ENCODE results near the gene TNFRSF17.
"Not testable (repeated sequence)": the region's sequence is repeated elsewhere in the genome, so short reads cannot be mapped to it uniquely, and the experiment has no call there.

Gene TNFRSF17

DNA sequence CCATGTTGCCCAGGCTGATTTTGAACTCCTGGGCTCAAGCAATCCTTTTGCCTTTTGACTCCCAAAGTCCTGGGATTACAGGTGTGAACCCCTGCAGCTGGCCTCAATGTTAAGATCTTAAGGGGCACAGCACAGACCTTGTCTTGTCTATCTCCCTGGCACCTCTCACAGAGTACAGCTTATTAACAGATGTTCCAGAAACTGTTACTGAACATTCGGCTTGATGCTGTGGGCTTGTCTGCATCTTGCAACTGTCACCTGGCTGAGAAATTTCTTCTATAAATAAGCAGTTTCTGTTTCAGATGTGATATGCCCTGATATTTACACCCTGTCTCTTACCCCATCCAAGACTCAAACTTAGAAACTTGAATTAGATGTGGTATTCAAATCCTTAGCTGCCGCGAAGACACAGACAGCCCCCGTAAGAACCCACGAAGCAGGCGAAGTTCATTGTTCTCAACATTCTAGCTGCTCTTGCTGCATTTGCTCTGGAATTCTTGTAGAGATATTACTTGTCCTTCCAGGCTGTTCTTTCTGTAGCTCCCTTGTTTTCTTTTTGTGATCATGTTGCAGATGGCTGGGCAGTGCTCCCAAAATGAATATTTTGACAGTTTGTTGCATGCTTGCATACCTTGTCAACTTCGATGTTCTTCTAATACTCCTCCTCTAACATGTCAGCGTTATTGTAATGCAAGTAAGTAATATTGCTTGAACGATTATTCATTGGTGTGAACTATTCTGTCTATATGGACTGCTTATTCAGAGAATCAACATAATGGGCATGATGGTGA lies at the start of gene TNFRSF17:
TNFRSF17 (plus strand) TSS at position 450 of the 791 bp plus-strand sequence; CDS start at position 565, 115 bp downstream.
- DNase-seq (ENCODE audit: low spot score): peak; percentile 26

DNA sequence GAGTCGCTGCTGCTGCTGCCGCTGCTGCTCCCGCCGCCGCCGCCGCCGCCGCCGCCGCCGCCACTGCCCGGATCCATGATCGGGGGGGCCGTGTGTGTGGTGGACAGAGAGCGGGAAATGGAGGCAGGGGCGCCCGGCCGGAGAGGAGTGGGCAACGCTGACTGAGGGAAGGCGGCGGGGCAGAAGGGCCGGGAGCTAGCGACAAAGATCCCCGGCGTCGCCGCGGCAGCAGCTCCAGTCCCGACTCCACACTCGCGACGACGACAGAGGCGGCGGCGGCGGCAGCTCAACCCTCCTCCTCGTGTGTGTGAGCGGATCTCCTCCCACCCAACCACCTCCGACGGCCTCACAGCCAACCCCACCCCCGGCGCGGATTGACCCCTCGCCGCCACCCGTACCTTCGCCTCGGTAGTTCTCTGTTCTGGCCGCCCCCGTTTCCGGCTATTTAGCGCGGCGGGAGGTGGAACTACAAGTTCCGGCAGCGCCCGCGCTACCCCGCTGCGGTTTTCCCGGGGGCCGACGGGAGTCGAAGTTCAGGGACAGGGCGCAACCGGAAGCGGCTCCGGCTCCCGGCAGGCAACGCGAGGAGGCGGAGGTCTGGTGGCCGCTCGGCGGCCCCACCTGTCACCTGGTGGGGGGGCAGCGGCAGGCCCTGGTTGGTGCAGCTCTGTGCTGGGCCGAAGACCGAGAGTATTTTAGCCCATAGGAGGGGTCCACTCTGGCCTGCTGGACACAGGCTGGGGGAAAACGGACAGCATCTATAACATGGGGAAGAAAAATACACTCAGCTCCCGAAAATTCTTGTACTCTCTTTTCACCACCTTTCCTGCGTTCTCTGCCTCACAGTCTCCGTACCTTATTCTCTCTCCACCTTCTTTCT lies 49.1 kb upstream of the TNFRSF17 start, which contains the start of gene GSPT1:
GSPT1 (minus strand) TSS at position 313 of the 880 bp plus-strand sequence; CDS start at position 77, 236 bp downstream.
- peak; percentile 98 for DNase-seq (ENCODE audit: low spot score)

DNA sequence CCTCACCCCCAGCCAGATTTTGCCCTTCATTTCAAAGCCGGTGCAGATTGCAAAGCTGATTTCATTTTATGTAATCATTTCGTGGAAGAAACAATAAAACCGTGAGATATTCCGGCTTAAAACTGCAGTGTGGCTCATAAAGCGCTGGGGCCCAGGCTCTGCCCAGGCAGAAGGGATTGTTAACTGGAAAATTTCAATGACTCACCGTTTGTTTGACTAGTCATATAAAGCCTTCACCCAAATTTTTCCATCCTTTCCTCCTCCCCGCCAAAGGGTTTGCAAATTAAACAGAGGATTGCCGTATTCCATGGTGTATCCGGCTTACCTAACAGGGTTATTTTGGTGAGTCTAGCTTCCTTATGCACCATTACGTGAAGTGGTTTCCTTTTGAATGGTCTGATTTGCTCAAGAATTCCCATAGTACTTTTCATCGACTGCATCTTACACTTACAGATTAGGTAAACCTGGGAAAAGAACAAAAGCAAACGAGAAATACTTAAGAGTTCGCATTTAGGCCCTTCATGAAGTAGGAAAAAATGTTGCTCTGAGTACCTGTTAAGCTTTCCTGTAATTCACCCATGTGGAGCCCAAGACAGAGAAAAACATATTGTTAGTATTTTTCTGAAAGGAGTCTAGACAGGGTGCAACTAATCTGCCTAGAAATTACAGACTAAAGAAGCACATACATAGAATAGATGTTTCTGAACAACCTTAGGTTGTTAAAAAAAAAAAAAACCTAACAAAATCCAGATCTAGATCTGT lies 48.3 kb upstream of the TNFRSF17 start:
- peak; percentile 39 for DNase-seq (ENCODE audit: low spot score)

DNA sequence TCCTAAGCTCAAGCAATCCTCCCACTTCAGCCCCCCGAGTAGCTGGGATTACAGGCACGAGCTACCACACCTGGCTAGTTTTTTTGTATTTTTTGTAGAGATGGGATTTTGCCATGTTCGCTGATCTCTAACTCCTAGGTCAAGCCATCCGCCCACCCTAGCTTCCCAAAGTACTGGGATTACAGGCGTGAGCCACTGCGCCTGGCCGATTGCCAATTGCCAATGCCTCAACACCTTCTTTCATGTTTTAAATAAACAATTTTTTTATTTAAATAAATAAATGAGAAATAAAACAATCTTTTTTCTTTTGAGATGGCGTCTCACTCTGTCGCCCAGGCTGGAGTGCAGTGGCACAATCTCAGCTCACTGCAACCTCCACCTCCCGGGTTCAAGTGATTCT lies 41.0 kb upstream of the TNFRSF17 start:
- DNase-seq (ENCODE audit: low spot score): not testable (repeated sequence)

DNA sequence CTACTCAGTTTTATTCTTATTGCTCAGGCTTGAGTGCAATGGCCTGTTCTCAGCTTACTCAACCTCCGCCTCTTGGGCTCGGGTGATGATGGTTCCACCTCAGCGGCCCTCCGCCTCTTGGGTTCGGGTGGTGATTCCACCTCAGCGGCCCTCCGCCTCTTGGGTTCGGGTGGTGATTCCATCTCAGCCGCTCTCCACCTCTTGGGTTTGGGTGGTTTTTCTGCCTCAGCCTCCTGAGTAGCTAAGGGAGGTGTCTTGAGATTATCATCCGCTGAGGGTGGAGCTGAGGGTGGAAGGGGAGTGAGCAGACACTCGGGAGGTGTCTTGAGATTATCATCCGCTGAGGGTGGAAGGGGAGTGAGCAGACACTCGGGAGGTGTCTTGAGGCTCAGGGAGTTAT lies 37.7 kb upstream of the TNFRSF17 start:
- not testable (repeated sequence) for DNase-seq (ENCODE audit: low spot score)

DNA sequence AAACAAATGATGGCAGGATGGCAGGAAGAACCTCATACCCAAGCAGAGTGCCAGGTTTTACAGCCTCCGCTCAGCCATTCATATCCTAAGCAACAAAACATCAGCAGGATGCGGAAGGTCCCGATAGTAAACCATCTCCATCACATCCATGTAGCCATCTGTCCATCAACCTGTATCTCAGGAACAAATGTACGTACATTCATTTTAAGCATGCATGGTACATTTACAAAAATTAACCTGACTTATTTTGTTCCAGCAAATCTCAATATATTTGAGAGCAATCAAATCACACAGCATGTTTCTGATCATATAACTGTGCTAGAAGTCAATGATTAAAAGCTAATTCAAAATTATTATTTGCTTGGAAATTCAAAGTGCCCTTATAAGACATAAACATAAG lies 23.1 kb upstream of the TNFRSF17 start, which contains the start of gene NPIPB2:
NPIPB2 (minus strand) TSS at position 101 of the 400 bp plus-strand sequence; CDS start at position 101, 0 bp downstream.
- DNase-seq (ENCODE audit: low spot score): not testable (repeated sequence)

DNA sequence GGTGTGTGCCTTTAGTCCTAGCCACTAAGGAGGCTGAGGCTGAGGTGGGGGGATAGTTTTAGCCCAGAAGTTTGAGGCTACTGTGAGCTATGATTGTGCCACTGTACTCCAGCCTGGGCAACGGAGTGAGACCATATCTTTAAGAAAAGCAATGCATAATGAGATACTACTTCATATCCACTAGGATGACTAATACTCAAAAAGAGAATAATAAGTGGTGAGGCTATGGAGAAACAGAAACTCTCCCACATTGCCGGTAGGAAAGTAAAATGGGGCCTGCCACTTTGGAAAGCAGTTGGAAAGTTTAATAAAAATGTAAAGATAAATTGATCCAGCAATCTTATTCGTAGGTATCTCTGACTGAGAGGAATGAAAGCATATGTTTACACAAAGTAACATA lies 18.6 kb upstream of the TNFRSF17 start:
- no peak for DNase-seq (ENCODE audit: low spot score)

DNA sequence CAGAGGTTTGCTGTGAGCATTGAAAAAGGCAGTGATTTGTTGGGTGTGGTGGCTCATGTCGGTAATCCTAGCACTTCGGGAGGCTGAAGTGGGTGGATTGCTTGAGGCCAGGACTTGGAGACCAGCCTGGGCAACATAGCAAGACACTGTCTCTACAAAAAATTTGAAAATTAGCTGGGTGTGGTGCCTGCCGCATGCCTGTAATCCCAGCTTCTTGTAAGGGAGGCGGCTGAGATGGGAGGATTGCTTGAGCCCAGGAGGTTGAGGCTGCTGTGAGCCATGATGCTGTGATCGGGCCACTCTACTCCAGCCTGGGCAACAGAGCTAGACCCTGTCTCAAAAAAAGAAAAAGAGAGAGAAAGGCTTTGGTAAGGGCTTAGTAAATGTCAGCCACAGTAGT lies 16.2 kb upstream of the TNFRSF17 start:
- DNase-seq (ENCODE audit: low spot score): no peak

DNA sequence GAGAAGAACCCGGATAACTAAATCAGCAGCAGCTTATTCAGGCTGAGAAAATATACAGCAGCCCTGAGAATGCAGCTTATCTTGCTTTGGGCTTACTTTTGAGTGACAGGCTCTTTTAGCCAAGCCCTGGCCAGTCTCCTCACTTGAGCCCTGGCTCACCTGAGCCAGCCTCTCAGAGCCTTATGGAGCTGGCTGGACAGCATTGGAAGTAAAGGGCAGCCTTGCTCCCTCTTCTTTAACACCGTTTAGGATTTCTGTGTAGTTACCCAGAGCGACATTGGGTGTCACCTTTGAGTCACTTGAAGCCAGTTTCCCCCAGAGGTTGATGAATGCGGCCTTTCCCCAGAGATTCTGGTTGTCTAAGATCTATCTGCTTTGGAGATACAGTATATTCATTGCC lies 15.5 kb upstream of the TNFRSF17 start:
- DNase-seq (ENCODE audit: low spot score): peak; percentile 55

DNA sequence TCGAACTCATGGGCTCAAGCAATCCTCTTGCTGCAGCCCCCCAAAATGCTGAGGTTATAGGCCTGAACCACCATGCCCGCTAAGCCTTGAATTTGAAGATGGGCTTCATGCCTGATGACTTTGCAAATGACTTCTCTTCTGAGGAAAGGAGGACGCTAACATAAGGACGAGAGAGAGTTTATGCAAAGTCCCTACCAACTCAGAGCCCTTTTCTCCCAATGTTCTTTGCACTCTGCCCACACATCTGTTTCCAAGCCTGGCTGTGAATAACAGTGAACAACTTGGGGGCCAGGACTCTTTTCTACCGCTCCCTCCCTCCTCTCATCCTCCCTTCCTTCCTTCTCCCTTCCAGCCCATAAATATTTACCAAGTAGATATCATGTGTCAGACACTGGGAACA lies 14.6 kb upstream of the TNFRSF17 start:
- DNase-seq (ENCODE audit: low spot score): no peak

DNA sequence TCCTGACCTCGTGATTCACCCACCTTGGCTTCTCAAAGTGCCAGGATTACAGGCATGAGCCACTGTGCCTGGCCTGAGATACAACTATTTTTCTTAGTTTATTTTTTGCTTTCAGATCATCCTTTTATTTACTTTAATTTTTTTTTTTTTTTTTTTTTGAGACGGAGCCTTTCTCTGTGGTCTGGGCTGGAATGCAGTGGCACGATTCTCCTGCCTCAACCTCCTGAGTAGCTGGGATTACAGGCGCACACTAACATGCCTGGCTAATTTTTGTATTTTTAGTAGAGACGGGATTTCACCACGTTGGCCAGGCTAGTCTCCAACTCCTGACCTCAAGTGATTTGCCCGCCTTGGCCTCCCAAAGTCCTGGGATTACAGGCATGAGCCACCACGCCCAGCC lies 11.4 kb upstream of the TNFRSF17 start:
- DNase-seq (ENCODE audit: low spot score): not testable (repeated sequence)

DNA sequence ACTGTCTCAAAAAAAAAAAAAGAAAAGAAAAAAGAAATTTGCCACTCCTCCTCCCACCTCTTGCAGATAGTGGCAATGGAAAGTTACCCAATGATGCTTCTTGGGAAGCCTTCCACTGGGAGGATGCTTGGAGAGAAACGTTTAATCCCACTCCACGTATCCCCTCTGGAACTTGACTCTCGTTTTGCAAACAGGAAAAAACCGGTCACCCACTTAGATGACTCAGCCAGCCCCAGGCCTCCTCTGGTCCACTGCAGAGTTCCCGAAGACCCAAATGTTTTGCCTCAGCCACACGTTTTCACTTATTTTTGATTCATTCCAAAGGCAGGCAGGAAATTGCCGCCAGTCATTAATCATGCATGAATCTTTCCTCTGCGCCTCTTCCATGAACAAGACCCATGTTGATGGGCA lies 9.3 kb upstream of the TNFRSF17 start:
- DNase-seq (ENCODE audit: low spot score): no peak

DNA sequence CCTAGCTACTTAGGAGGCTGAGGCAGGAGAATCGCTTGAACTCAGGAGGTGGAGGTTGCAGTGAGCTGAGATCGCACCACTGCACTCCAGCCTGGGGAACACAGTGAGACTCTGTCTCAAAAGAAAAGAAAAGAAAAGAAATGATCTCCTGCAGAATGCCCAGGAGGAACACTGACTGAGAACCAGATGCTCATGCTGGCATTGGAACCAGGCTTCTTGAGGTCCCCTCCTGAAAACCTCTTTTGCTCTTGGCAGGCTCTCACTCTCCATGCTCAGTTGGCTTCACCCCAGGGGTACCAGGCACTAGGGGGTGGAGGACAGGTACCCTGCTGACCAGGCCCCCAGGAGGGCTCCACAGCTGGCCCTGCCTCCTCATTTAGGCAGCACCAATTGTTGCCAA lies 8.5 kb upstream of the TNFRSF17 start:
- DNase-seq (ENCODE audit: low spot score): no peak

DNA sequence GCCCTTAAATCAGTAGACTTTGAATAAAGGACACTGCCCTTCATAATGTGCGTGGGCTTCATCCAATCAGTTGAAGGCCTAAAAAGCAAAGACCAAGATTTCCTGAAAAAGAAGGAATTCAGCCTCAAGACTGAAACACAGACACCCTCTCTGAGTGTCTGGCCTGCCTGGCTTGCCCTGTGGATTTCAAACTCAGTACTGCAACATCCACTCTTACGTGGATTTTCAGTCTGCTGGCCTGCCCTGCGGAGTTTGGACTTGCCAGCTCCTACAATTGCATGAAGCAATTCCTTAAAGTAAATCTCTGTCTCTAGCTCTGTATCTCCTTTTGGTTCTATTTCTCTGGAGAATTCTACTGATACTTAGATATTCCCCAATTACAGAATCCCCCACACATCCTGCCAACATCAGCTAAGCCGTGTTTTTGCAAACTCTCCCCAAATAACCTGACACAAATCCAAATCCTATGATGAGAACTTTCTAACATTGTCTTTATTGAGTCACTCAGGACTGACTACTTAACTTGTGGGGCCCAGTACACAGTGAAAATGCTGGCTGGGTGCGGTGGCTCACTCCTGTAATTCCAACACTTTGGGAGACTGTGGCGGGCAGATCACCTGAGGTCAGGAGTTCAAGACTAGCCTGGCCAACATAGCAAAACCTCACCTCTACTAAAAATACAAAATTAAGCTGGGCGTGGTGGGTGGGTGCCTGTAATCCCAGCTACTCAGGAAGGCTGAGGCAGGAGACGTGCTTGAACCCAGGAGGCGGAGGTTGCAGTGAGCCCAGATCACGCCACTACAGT lies 7.2 kb upstream of the TNFRSF17 start:
- no peak for DNase-seq (ENCODE audit: low spot score)

DNA sequence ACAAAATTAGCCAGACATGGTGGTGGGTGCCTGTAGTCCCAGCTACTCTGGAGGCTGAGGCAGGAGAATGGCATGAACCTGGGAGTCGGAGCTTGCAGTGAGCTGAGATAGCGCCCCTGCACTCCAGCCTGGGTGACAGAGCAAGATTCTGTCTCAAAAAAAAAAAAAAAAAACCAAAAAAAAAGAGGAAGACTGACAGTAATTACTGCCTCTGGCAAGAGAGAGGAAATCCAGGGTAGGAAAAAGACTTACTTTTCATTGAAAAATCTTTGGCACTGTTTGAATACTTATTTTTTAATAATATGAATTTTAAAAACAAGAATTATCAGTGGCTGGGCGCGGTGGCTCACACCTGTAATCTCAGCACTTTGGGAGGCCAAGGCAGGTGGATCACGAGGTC lies 2.6 kb upstream of the TNFRSF17 start:
- DNase-seq (ENCODE audit: low spot score): not testable (repeated sequence)

DNA sequence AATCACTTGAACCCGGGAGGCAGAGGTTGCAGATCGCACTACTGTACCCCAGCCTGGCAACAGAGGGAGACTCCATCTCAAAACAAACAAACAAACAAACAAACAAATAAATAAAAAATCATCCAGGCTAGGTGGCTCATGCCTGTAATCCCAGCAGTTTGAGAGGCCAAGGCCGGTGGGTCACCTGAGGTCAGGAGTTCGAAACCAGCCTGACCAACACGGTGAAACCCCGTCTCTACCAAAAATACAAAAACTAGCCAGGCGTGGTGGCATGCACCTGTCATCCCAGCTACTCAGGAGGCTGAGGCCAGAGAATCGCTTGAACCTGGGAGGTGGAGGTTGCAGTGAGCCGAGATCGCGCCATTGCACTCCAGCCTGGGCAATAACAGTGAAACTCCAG lies 2.0 kb upstream of the TNFRSF17 start:
- DNase-seq (ENCODE audit: low spot score): not testable (repeated sequence)

DNA sequence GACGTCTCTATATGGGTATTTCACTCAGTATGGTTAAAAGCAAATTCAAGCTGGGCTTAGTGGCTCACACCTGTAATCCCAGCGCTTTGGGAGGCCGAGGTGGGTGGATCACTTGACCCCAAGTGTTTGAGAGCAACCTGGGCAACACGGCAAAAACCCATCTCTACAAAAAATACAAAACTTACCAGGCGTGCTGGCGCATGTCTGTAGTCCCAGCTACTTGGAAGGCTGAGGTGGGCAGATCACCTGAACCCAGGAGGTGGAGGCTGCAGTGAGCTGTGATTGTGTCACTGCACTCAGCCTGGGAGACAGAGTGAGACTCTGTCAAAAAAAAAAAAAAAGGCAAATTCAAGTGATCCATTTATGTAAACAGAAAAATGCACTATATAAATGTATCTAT lies 1.3 kb upstream of the TNFRSF17 start:
- no peak for DNase-seq (ENCODE audit: low spot score)

DNA sequence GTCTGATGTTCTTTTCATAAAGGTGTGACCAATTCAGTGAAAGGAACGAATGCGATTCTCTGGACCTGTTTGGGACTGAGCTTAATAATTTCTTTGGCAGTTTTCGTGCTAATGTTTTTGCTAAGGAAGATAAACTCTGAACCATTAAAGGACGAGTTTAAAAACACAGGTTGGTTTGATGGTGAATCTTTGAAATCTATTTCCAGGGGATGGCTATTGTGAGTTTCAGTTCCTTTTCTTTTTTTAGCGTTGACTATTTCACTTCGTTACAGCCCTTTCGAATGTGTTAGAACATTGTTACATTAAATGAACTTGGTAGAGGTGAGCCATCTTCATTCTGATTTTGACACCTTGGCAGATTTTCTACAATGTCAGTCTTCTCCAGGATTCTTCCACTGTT lies 1.2 kb downstream of the TNFRSF17 start:
- no peak for DNase-seq (ENCODE audit: low spot score)

DNA sequence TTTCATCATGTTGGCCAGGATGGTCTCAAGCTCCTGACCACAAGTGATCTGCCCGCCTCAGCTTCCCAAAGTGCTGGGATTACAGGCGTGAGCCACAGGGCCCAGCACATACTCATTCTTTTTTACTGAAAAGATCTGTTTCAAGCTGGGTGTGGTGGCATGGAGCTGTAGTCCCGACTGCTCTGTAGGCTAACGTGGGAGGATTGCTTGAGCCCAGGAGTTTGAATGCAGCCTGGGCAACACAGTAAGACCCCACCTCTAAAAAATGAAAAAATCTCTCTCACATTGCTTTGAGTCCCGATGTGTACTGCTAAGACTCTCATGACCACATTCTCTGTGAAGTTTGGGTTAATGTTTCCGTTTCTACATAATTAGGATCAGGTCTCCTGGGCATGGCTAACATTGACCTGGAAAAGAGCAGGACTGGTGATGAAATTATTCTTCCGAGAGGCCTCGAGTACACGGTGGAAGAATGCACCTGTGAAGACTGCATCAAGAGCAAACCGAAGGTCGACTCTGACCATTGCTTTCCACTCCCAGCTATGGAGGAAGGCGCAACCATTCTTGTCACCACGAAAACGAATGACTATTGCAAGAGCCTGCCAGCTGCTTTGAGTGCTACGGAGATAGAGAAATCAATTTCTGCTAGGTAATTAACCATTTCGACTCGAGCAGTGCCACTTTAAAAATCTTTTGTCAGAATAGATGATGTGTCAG lies 2.3 kb downstream of the TNFRSF17 start:
- no peak for DNase-seq (ENCODE audit: low spot score)

DNA sequence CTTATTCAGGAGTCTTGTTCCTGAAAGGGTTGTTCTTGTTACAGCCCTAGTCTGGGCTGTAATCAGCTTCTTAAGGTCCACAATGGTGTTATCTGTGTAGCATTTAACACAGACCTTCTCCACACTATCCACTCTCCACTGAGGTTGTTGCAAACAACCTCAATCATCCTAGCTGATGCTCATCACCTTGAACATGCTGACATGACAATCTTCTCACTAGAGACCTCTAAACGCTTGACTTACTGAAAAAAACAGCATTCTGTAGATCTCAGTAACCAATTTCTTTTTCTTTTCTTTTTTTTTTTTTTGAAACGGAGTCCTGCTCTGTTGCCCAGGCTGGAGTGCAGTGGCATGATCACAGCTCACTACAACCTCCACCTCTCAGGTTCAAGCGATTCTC lies 3.6 kb downstream of the TNFRSF17 start:
- DNase-seq (ENCODE audit: low spot score): no peak

Data from putamen (tissue), 1 donor.